DMS 273 (cell line): Measurements from ENCODE around the gene TTC23.
A peak's percentile ranks its signal among the peaks of the same experiment; 100 is the strongest.
"Not testable (repeated sequence)": the region's sequence is repeated elsewhere in the genome, so short reads cannot be mapped to it uniquely, and the experiment has no call there.

Experiments used
- DNase-seq: peaks from one replicate; lab custom pipeline; 2025; ENCODE audit not compliant: unreplicated experiment; lab: John Stamatoyannopoulos, UW

Gene TTC23

DNA sequence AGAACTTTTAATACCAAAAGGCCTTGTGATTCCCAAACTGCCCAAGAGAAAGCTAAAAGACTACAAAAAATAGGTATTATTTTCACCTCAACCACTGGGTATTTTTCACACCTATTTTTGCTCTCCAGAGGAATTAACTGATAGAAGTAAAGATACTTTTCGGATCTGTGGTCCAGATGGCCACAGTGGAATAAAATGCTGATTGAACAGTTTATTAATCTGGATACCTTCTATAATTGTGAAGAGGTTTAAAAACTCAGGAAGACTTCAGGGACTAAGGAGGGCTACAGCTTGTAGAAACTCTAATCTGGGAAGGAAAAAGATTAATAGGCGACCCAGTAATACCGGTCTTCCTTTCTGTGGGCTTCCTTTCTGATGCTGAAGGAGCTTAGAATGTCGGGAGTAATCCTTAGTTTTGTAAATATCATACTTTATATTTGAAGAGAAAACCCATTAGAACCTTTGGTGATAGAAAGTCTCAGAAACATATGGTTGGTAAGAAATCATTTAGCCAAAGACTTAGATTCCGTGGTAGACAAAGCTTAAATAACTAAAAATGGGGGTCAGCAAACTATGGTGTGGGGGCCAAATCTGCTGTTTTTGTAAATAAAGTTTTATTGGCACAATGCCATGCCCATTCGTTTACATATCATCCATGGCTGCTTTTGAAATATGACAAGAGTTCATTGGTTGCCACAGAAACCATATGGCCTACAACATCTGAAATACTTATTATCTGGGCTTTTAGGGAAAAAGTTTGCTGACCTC lies 47.8 kb downstream of the TTC23 start:
- DNase-seq: no peak

DNA sequence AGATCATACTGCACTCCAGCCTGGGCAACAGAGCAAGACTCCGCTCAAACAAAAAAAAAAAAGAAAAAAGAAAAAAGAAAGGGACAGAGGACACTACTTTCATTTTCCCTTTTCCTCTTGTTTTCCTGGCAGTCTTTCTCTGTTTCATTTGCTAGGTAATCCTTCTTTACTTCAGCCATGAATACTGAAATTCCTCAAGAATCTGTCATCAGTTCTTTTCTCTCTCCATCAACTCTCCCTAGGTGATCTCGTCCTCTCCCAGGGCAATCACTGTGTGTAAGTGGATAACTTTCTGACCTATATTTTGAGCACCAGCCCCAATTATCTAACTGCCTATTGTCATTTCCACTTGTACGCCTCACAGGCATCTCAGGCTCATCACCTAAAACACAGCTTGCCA lies 51.5 kb downstream of the TTC23 start:
- no peak for DNase-seq

DNA sequence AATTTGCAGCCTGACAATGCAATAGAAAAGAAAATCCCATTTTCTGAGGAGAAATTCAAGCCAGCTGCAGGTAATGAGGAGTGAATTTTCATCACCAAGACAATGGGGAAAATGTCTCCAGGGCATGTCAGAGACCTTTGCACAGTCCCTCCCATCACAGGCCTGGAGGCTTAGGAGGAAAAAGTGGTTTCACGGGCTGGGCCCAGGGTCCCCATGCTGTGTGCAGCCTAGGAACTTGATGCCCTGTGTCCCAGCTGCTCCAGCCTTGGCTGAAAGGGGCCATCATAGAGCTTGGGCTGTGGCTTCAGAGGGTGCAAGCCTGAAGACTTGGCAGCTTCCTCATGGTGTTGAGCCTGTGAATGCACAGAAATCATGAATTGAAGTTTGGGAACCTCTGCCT lies 57.2 kb downstream of the TTC23 start:
- not testable (repeated sequence) for DNase-seq

DNA sequence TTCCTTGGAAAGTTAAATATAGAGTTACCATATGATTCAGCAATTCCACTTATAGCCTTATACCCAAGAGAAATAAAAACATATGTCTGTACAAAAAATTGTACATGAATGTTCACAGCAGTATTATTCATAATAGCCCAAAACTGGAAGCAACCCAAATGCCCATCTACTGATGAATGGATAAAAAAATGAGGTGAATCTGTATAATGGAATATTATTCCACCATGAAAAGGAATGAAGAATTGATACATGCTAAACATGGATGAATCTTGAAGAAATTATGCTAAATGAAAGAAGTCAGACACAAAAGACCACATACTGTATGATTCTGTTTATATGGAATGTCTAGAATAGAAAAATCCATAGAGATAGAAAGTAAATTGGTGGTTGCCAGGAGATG lies 61.4 kb downstream of the TTC23 start:
- no peak for DNase-seq

DNA sequence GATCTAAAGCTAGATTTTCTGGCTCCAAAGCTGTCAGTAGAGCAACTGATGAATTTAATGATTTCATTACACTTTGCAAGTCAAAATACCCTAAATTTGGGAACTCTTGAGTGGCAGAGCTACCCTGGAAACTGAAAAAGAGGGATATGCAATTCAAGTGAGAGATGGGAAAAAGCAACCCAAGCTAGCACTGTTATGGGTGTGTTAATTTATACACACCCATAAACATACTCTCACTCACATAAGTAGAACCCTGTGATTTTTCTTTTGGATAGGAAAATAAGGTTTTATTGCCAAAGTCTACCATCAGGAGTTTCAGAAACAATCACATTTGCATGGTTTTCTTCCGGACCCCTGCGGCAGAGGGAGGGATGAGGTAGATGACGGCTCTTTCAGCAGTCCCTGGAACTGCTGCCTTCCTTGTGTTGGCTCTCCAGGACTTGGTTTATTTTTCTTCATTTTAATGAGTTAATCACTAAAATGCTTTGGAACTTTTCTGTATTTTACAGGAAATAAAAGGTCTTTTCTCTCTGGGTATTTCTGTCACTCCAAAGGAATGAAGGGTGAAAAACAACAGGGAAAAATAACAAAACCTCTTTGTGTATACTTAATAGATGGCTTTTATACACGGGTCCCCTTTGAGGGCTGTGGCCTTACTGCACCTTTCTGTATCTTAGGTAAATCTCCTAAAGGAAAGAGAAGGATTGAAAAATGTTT lies 63.8 kb downstream of the TTC23 start:
- no peak for DNase-seq

DNA sequence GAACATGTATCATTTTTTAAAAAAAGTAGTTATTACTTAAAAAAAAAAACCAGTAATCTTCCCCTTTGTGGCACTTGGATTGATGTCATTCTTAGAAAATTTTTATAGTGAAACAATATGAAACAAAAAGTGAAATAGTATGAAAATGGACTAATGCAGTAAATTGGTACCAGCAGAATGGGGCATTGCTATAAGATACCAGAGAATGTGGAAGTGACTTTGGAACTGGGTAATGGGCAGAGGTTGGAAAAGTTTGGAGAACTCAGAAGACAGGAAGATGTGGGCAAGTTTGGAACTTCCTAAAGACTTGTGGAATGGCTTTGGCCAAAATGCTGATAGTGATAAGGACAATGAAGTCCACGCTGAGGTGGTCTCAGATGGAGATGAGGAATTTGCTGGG lies 66.6 kb downstream of the TTC23 start:
- no peak for DNase-seq

DNA sequence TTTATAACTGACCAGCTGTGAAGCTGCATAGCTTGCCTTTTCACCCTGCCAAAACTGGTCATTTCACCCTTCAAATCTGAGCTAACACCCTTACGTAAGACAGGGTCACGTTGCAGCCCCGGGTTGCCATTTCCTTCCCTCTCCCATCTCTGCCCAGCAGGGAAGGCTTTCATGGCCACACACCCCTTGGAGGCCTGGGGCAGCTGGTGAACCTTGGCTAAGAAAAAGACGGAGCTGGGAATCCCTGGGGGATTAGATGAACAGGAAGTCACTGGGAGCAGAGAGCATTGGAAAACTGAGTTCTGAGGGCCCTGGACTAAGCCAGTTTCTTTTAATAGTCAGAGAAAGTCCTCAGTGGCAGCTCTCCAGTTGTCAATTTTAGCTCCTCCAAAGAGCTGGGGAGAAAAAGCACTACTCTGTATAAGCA lies 67.8 kb downstream of the TTC23 start:
- peak; percentile 4 for DNase-seq

DNA sequence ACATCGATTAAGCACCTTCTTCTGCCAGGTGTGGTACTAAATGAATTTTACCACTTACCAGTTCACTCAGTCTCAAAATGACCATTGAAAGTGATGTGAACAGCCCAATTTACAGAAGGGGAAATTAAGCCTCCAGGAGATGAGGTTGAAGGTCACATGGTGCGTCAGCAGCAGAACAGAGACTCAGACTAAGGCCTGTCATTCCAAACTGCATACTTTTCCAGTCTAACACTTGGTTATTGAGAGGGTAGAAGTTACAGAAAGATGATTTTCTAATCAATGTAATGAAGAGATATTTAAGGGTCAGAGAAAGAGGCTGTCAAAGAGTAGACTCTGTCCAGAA lies 68.4 kb downstream of the TTC23 start:
- no peak for DNase-seq

DNA sequence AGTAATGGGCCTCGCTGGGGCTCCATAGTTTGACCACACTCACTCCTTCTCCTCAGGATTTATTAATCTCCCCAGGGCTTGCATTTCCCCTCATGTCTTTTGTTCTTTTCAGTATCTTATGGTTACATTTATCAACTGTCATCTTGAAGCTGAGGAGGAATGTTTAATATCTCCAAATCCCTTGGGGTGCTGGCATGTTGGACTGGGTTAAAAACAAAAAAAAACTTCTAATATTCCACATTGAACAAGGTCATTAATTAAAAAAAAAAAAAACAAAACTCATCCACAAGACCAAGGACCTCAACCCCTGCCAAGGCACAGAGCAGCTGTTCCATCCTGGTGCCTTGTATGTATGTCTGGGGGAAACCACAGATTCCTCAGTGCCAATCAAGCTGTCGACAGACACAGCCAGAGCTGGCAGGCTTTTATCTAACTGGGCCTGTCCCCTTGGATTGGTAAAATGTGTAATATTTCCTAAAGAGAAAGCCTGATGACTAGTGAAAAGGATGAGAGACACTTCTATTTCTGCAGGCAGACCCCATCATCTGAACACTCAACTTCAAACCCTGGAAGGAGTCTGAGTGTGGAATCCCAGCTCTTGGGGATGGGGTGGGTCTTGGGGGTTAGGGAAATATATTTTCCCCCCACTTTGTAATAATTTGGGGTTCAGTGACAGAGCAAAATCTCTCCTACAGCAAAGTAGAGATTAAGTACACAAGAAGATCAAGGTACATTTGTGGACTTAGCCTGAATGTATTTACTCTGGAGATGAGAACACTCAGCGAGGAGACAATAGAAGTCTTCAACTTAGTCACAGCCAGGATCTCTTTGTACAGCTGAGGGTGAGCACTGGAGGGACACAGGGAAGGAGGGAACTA lies 69.1 kb downstream of the TTC23 start:
- no peak for DNase-seq

DNA sequence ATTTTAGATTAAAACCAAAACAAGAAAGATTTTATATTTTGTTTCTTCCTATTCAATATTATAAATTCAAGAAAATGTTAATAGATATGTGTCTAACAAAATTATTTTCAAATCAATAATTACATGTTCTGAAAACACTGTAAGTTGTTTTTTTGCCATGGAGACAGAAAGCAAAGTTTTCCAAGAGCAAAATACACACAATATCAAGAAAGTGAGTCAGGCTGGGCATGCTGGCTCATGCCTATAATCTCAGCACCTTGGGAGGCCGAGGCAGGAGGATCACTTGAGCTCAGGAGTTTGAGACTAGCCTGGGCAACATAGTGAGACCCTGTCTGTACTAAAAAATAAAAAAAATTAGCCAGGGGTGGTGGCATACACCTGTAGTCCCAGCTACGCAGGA lies 71.7 kb downstream of the TTC23 start:
- DNase-seq: no peak

DNA sequence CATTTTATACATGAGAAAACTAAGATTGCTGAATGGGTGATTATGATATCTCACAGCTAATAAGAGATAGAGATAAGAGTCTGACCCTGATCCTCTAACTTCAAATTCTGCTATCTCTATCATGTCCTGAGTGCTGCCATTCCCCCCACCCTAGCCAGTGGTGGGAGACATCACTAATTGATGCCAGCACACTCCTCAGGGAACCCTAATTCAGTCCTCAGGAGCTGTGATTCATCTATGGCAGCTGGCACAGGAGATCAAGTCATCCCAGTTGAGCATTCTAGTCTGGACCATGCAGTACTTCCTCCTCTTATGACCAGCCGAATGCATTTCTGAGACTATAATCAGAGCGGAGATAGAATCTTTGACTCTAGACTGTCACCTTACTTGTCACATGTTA lies 72.6 kb downstream of the TTC23 start:
- DNase-seq: peak; percentile 15

DNA sequence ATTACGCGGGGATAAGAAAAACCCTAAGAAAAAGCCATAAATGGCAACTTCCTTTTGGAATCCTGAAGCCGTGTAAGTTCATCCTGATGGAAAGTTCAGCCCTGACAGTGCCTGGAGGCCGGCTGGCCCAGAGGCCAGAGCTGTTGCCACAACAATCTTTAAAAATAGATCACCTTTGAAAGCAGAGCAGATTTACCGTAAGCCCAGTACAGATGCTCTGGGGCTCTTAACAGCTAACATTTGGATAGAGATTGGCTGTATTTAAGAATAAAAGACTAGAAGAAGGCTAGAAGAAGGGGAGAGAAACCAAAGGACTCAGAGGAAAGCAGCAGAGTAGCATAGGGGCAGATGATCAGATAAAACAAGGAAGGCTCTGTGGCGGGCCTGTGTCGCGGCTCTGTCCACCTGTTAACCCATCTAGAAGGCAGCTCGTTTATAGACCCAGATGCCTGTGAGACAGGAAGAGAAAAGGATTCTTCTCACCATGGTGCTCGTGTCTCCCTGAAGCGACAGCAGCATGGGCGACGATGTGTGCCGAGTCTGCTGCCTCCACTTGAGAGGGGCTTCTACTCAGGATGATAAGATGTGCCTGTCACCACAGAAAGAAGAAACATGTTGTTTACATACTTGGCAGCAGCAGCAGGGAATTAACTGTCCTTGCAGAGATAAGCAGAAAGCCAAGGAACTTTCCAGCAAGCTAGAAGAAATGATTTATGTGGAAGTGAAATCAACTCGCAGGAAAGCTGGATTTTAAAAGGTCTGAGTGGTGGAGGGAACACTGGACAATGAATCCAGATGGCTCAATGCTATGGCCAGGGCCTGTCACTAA lies 74.6 kb downstream of the TTC23 start:
- no peak for DNase-seq

DNA sequence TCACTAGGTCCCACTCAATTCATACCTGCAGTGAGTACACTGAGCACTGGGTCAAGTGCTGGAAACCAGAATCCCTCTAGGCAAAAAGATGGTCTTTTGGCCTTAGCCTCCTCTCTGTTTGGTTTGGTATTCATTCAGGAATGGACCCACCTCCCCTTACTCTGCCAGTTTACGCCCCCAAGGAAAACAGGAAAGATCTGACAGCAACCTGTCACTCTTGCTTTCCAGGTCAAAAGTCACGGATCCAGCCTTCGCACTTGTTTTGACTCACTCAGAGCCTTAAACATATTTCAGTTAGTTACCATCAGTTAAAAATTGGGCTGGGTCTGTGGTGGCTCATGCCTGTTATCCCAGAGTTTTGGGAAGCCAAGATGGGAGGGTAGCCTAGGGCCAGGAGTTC lies 76.4 kb downstream of the TTC23 start:
- no peak for DNase-seq

DNA sequence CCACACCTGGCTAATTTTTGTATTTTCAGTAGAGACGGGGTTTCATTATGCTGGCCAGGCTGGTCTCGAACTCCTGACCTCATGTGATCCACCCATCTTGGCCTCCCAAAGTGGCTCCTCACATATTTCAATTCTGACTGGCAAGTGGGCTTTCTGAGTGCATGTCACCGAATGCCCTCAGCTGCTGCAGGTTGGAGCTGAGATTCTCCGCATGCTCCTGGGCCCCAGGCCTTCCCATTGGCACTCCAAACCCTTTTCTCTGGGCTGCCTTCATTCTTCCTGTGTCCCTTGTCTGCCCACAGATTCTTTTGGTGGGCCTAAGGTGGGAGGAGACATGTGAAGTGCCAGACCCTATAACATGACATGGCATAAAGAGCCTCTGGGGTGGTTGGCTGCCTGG lies 77.2 kb downstream of the TTC23 start:
- DNase-seq: no peak

DNA sequence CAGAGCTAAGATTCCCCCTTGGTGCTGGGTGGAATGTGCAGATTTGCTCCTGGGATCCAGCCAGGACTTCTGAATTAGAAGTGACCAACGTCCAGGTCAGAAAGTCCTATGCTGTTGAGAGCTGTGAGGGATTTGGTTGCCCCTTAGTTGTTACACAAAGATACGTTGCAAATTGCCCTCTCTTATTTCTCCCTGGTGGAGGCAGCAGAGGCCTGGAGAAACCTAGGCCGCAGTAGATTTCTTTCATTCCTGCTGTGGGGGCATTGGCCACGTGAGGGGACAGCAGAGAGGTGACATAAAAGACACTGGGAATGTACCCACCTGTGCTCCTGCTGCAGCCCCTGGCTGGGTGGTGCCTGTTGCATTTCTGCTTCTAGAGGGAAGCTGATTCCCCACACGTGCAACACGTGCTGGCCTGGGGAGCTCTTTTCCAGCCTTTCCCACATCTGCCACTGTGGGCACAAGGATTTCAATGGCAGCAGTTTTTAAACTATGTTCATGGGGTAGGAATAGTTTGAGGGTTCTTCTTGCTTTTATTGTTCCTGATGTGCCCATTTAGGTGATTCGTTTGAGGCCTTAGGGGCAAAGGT lies 78.8 kb downstream of the TTC23 start:
- no peak for DNase-seq

DNA sequence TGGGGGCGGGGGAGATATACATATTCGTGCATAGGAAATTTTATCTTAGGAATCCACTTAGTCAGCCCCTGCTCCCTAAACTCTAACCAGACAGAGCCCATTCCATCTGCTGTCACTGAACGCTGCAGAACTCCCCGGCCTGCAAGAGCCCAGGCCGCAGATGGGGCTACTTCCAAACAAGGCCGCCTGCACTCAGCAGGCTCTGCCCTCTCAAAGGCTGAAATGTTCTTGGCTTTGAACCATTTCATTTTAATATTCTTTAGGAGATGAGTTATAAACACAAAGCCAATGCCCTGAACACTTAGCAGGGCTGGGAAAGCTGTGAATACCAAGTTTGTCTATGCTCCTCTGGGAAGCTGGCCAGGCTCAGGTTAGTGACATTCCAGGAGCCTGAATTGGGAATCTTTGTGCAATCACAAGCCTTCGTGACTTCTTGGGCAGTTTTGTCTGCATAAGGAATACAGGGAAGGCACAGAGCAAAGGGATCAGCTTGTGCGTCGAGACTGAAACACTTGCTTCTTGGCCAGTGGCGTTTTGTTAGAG lies 79.5 kb downstream of the TTC23 start:
- no peak for DNase-seq

DNA sequence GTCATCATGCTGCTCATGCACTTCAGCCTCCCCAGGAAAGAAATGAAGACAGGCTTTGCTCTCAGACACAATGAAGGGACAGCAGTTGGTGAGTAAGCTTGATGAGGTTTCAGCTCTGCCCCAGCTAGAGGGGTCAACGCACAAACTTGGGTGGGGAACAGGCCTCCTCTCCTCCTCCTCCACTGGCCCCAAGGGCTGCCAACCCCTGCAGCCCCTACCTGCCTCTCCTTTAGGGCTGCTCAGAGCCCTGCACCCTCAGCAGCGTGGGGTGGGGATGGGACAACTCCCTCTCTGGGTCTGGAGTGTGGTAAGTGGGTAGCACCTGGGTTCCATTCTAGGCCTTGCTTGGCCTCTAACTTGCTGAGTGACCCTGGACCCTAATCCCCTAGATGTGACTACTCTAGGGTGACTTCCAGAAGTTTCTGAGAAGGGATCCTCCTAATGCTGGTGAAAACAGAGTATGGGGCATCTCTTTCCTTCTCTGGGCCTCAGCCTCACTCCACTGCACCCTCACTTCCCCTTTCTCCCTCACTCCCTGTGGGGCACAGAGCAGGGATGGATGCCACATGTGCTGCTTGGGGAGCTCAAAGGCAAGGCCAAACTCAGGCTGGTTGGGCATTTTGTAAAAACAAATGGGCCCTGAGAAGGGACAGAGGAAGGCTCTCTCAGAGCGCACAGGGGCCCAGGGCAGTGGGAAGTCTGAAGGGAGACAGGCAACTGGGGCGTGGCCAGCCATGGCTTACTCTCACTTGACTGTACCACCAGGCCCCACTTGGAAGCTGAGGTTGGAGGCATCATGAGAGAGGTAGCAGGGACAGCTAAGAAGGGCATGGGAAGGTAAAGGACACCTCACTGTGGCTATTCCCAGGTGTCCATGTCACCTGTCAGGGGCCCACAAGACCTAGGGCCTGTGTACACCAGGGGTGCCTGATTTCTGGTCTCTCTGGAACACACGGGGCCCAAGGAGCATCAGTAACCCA lies 80.5 kb downstream of the TTC23 start:
- no peak for DNase-seq

DNA sequence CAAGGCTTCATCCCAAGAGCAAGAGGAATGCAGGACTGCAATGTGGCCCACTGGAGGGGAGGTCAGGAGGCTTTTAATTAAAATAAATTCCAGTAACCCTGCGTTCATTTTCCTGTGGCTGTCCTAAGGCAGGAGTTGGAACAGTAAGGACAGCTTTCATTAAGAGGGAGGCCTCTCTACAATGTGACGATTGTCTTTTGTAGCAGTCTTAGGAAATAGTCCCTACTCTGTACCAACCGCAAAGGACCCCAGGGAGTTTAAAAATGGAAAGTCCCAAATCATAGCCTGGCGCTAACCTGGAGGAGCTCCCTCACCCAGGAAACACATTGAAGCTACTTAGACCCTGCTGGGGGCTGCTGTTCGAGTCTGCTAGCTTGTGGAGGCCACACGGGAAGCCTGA lies 81.7 kb downstream of the TTC23 start:
- no peak for DNase-seq

DNA sequence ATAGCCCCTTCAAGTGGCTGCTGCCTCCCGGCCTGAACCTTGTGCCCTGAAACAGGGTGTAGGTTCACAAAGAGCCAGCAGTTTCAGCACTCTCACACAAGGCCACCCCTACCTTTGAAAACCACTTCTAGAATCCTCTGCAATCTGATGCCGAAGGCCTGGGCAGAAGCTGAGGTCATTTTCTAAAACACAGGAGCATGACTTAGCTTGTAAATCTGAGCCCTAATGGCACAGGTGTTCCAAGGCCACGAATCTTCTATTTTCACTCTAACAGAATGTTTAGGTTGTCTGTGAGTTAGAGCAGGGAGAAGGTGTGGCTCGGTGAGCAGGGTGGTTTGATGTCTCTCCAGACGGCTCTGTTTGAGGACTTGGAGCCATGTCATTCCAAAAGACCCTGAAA lies 82.2 kb downstream of the TTC23 start:
- DNase-seq: no peak
